ENCODE data around the gene PTPN9. TPM values are rescaled to one million over a fixed set of nuclear protein-coding genes. Genes with fewer than 3 reads are reported as not detected.

PTPN9 gene
- total RNA-seq, 1 experiment from 2014 or later, result 23.9 TPM

DNA sequence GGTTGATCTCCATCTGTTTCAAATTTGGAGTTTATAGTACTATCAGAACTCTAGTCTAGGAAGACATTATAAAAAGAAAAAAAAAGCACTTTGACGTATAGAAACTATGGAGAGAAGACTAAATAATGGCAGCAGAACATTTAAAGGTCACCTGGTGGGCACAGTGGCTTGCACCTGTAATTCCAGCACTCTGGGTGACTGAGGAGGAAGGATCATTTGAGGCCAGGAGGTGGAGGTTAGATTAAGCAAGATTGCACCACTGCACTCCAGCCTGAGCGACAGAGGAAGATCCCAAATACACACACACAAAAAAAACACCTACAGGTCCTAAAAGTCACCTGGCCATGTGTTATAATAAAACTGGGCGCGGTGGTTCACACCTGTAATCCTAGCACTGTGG lies 141.4 kb downstream of the PTPN9 start:
- DNase-seq (ENCODE audit: low spot score), result no peak
- in situ Hi-C loops (cut with HindIII; ENCODE audit: low sequenced_read_pairs), result no loop called here

DNA sequence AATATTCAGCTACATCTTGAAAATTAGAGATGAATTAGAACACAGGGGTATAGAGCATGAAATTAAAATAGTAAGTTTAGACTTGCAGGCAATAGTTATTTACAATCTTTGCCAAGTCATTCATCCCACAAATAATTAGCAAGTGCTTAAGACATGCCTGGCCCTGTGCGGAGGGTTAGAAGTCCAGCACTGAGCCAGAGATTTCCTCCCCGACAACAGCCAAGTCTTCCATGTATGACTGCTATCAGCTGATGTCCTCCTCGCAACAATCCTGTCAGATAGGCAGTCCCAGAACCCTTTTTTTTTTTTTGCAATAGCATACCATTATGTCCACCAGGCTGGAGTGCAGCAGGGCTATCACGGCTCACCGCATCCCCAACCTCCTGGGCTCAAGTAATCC lies 142.2 kb downstream of the PTPN9 start:
- in situ Hi-C loops (cut with HindIII; ENCODE audit: low sequenced_read_pairs), result no loop called here
- DNase-seq (ENCODE audit: low spot score), result no peak

DNA sequence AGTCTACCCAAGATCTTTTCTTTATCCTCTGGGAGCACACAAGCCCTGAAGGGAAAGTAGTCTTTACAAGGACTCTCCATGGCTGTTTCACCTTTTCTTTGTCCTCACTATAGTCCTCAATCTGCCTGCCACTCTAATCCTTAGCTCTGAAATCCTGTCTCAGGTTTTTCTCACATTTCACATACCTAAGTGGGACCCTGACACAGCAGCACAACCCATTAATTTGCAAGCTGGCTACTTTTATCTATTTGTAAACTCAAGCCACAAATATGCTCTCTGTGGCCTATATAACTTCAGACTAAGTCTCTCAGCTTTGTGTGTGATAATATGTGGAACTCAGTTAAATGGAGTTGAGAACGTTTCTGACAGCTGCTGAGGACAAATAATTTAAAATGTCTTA lies 147.4 kb downstream of the PTPN9 start:
- in situ Hi-C loops (cut with HindIII; ENCODE audit: low sequenced_read_pairs), result no loop called here
- DNase-seq (ENCODE audit: low spot score), result no peak

DNA sequence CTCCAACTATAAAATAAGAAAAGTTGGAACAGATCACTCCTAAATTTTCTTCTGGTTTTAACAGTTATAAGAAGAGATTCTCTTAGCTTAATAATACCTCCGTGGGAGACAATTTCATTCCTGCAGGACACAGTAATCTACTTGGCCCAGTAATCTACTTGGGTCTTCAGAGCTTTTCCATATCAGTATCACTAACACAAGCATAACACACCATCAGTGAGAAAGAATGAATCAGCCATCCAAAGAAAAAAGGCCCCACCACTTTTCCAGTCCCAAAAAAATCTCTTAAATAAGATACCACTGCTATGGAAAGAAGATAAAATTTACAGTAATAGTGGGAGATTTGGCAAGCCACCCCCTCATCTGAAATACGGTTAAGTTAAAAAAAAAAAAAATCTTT lies 147.8 kb downstream of the PTPN9 start:
- DNase-seq (ENCODE audit: low spot score), result no peak
- in situ Hi-C loops (cut with HindIII; ENCODE audit: low sequenced_read_pairs), result no loop called here

DNA sequence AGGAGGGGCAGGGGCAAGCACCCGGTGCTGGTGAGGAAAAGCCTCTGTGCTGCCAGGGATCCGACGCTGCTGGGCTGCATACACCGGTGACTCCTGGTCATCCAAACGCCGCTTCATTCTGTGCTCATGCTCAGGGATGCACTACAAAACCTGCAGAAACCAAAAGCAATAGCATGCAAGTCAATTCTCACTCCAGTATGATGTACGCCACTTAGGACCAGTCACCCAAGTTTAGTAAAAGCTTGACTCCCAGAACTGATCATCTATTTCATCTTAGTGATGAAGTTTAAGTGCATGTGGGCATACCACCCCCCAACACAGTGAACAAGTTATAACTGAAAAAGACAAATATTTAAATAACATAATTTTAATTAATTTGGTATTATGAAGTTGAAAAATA lies 148.9 kb downstream of the PTPN9 start:
- no peak for DNase-seq (ENCODE audit: low spot score)
- in situ Hi-C loops (cut with HindIII; ENCODE audit: low sequenced_read_pairs), result no loop called here

DNA sequence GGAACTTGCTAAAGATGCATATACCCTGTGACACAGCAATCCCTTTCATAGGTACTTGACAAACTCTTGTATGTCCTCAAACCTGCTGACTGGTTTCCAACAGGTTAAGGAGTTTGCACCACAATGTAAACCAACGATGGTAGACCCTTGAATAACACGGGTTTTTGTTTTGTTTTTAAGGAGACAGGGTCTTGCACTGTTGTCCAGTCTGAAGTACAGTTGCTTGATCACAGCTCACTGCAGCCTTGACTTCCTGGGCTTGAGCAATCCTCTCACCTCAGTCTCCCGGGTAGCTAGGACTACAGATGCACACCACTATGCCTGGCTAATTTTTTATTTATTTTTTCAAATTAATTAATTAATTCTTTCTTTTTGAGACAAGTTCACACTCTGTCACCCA lies 151.0 kb downstream of the PTPN9 start:
- DNase-seq (ENCODE audit: low spot score), result no peak
- in situ Hi-C loops (cut with HindIII; ENCODE audit: low sequenced_read_pairs), result no loop called here

DNA sequence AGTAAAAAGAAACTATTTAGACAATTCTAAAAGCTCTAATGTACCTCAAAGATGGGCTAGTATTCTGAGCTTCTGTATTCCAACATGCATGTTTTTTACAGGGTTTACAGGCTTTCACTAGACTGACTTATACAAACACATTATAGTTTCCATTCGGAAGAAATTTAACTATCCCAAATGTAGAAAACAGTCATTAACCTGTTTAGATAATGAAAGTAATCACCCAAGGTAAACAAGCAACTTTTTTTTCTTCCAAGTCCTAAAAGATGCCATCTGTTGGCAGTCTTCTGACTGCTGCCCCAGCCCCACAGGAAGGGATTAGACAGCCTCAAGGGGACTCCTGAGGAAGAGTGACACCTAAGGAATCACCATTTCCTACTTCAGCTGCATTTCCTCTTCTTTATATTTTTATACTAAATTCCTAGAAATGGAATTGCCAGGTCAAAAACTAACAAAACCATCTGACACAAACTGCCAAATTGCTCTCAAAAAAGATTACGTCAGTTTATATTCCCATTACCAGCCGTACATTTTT lies 153.1 kb downstream of the PTPN9 start:
- no peak for DNase-seq (ENCODE audit: low spot score)
- in situ Hi-C loops (cut with HindIII; ENCODE audit: low sequenced_read_pairs), result no loop called here

DNA sequence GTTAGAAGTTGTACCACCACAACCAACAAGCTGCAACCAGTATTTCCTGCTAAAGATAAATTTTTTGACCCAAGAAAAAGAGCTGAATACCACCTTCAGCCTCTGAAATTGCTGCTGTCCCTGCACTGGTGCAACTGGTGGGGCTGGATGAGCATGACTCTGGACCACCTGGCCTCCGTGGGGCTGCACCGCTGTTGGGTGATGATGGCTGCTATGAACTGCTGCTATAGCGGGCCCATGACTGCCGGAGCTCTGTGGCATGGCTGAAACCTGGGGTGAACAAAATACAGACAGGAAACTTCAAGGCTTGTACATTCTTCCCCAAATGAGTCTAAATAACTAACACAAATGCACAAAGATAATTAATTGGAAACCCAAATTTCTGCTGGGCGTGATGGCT lies 156.6 kb downstream of the PTPN9 start:
- no peak for DNase-seq (ENCODE audit: low spot score)
- in situ Hi-C loops (cut with HindIII; ENCODE audit: low sequenced_read_pairs), result no loop called here

DNA sequence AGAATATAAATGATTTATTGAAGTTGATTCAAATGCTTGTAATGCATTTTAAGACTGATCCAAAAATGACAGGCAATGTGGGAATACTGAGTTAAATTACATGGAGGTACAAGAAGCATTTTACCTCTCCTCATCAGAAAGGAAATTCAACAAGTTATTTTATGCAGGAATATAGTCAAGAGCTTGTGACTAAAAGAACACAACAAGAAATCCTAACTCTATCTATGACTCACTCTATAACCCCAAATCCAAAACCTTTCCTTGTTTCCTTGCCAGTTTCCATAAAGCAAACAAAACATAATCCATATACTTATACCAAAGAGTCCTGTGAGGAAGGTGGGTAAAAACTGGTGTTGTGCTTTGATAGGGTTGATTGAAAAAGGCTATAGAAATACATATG lies 158.4 kb downstream of the PTPN9 start:
- DNase-seq (ENCODE audit: low spot score), result no peak
- in situ Hi-C loops (cut with HindIII; ENCODE audit: low sequenced_read_pairs), result no loop called here

DNA sequence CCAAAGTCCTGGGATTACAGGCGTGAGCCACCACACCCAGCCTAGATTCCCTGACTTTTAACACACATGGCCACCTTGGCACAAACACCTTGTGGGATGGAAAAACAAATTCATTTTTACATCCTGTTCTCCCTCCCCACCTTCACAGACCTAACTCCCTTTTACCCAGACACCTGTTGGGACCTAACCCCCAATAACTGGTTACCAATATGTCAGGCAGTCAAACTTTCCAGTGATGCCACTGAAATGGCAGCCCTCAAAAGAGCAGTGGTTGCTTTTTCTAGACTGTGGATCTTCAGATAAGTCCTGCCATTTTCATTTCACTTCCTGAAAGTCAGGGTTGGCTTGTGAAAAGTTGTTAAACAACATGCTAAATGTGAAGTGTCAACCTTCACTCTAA lies 162.5 kb downstream of the PTPN9 start:
- in situ Hi-C loops (cut with HindIII; ENCODE audit: low sequenced_read_pairs), result no loop called here
- DNase-seq (ENCODE audit: low spot score), result no peak

Other genes starting within 250 kb of the PTPN9 start
- 199 and 243 TPM in 2 replicates for gene COMMD4, start 243.3 kb downstream of the PTPN9 start, total RNA-seq (2014; rRNA removed; shearing (Covaris generic))
- 2.3 and 9.1 TPM in 2 replicates for gene NEIL1, start 232.3 kb downstream of the PTPN9 start, total RNA-seq (2014; rRNA removed; shearing (Covaris generic))
- gene MAN2C1, start 210.7 kb downstream of the PTPN9 start, total RNA-seq (2014; rRNA removed; shearing (Covaris generic)), result 59.1 and 69.2 TPM in 2 replicates
- 23.3 and 44.2 TPM in 2 replicates for gene SIN3A, start 127.6 kb downstream of the PTPN9 start, total RNA-seq (2014; rRNA removed; shearing (Covaris generic))
- 19.3 and 37.4 TPM in 2 replicates for gene SNUPN, start 46.4 kb upstream of the PTPN9 start, total RNA-seq (2014; rRNA removed; shearing (Covaris generic))
- gene IMP3, start 60.9 kb upstream of the PTPN9 start, total RNA-seq (2014; rRNA removed; shearing (Covaris generic)), result 118 and 123 TPM in 2 replicates
- gene SNX33, start 68.6 kb upstream of the PTPN9 start, total RNA-seq (2014; rRNA removed; shearing (Covaris generic)), result 13.9 and 15.1 TPM in 2 replicates
- gene CSPG4, start 133.5 kb upstream of the PTPN9 start, total RNA-seq (2014; rRNA removed; shearing (Covaris generic)), result 32.3 and 34.4 TPM in 2 replicates